OCI-LY3 (cell line): ENCODE results near the gene TPD52L2.
"Not testable (repeated sequence)": the region's sequence is repeated elsewhere in the genome, so short reads cannot be mapped to it uniquely, and the experiment has no call there.

ENCODE experiments used
- H2AFZ ChIP-seq: fragments of 200-600, 300-600 bp; shearing (Covaris generic); 2 replicates; pipeline ENCODE4 v1.6.0; 2014; ENCODE audit warnings: antibody characterized with exemption, low read depth, low read length
- H3K27ac ChIP-seq: fragments of 200-600, 300-600 bp; sonication (generic); 2 replicates; pipeline ENCODE4 v1.5.1; 2014; ENCODE audit warnings: mild to moderate bottlenecking, low read length, moderate library complexity, mixed read lengths
- H3K27me3 ChIP-seq: fragments of 200-600, 300-600 bp; sonication (generic); 2 replicates; pipeline ENCODE4 v1.6.1; 2014; ENCODE audit warnings: low read depth, low read length, mixed read lengths
- H3K36me3 ChIP-seq: fragments of 200-600, 300-600 bp; sonication (generic); replicated peaks from 2 replicates; pipeline ENCODE3; 2014; ENCODE audit warnings: low read depth, low read length, mixed read lengths
- H3K4me1 ChIP-seq: fragments of 300-600, 200-600 bp; sonication (generic); 2 replicates; pipeline ENCODE4 v1.6.1; 2014; ENCODE audit warnings: low read length, mixed read lengths
- H3K4me2 ChIP-seq: fragments of 200-600, 300-600 bp; sonication (generic); 2 replicates; pipeline ENCODE4 v1.6.1; 2014; ENCODE audit warnings: low read length, mixed read lengths
- H3K4me3 ChIP-seq: fragments of 300-600, 200-600 bp; sonication (generic); 2 replicates; pipeline ENCODE4 v1.5.1; 2014; ENCODE audit warnings: antibody characterized with exemption, mild to moderate bottlenecking, low read length, moderate library complexity
- H3K79me2 ChIP-seq: fragments of 300-600, 200-600 bp; shearing (Covaris generic); 2 replicates; pipeline ENCODE4 v1.6.1; 2014; ENCODE audit warnings: mild to moderate bottlenecking, low read length, mixed read lengths
- H3K9ac ChIP-seq: fragments of 300-600, 200-600 bp; shearing (Covaris generic); 2 replicates; pipeline ENCODE4 v1.6.0; 2014; ENCODE audit warnings: mild to moderate bottlenecking, low read length, moderate library complexity
- H3K9me3 ChIP-seq: fragments of 200-600, 300-600 bp; shearing (Covaris generic); 2 replicates; pipeline ENCODE4 v1.6.1; 2014; ENCODE audit warnings: low read length, mixed read lengths; ENCODE audit not compliant: insufficient read depth
- H4K20me1 ChIP-seq: fragments of 200-600, 300-600 bp; sonication (generic); 2 replicates; pipeline ENCODE4 v1.6.1; 2016; ENCODE audit warnings: low read length, mixed read lengths; ENCODE audit not compliant: insufficient read depth
- CTCF ChIP-seq: fragments of 200-600, 300-600 bp; sonication (generic); IDR thresholded peaks from 2 replicates; pipeline ENCODE4 v1.5.1; 2014; ENCODE audit warnings: antibody characterized with exemption, low read length, low read depth
- EZH2phosphoT487 ChIP-seq: fragments of 200-600 bp; shearing (Covaris generic); IDR thresholded peaks from 2 replicates; pipeline ENCODE4 v1.6.1; 2018; ENCODE audit warnings: antibody characterized with exemption, mixed run types, low read depth

Gene TPD52L2

GRCh38 chr20:63863798-63864544 lies 1.1 kb upstream of the TPD52L2 start:
- Histone ChIP-seq H4K20me1 (no peaks in the 10 kb centered on the region), H2AFZ (0 out of 2 replicates have a peak overlapping the region, but pooled peaks have one; percentile 64), H3K27me3 (no peaks in the 10 kb centered on the region), H3K79me2 (peaks cover 46% of the 10 kb centered on the region), H3K4me1 (peaks cover 9% of the 10 kb centered on the region; the same call in 1 of the 2 replicates), H3K9me3 (no peaks in the 10 kb centered on the region), H3K9ac (peak overlapping the region; percentile 82), H3K27ac (peak overlapping the region; percentile 77), H3K4me2 (peak overlapping the region; percentile 92), H3K4me3 (peak overlapping the region; percentile 98), H3K36me3 (peaks cover 22% of the 10 kb centered on the region)
- TF ChIP-seq CTCF (peak; percentile 67), EZH2phosphoT487 (no peak)

- Histone ChIP-seq H3K4me2 (peak overlapping the region; percentile 92), H3K4me3 (peak overlapping the region; percentile 98), H3K4me1 (peaks cover 9% of the 10 kb centered on the region; the same call in 1 of the 2 replicates), H2AFZ (peak overlapping the region; percentile 64; the same call in 1 of the 2 replicates), H3K36me3 (peaks cover 28% of the 10 kb centered on the region), H3K27me3 (no peaks in the 10 kb centered on the region), H4K20me1 (no peaks in the 10 kb centered on the region), H3K79me2 (peaks cover 51% of the 10 kb centered on the region), H3K9ac (peak overlapping the region; percentile 82), H3K27ac (peak overlapping the region; percentile 77), H3K9me3 (no peaks in the 10 kb centered on the region)
- no peak for TF ChIP-seq CTCF
- no peak for TF ChIP-seq EZH2phosphoT487
Observed at GRCh38 chr20:63864545-63864977, 509 bp upstream of the TPD52L2 start.

GRCh38 chr20:63867042-63867441 lies 2.0 kb downstream of the TPD52L2 start:
- peaks cover 23% of the 10 kb centered on the region for H3K36me3 ChIP-seq
- not testable (repeated sequence) for H3K4me3 ChIP-seq, H3K4me2 ChIP-seq, H2AFZ ChIP-seq, H4K20me1 ChIP-seq, H3K27me3 ChIP-seq, H3K9ac ChIP-seq, H3K4me1 ChIP-seq, H3K9me3 ChIP-seq, H3K27ac ChIP-seq
- peaks cover 51% of the 10 kb centered on the region for H3K79me2 ChIP-seq

- Histone ChIP-seq H3K9ac (no peak overlapping the region), H3K4me3 (no peak overlapping the region), H3K27me3 (no peaks in the 10 kb centered on the region), H4K20me1 (no peaks in the 10 kb centered on the region), H3K79me2 (peaks cover 48% of the 10 kb centered on the region), H3K4me2 (no peak overlapping the region), H3K27ac (no peak overlapping the region), H3K4me1 (peaks cover 7% of the 10 kb centered on the region; the same call in 1 of the 2 replicates), H2AFZ (no peak overlapping the region), H3K9me3 (no peaks in the 10 kb centered on the region), H3K36me3 (peaks cover 21% of the 10 kb centered on the region)
- no peak for TF ChIP-seq EZH2phosphoT487
- TF ChIP-seq CTCF = no peak
Observed at GRCh38 chr20:63868264-63868663, 3.2 kb downstream of the TPD52L2 start.
